Hepatocyte (in vitro differentiated cells): Measurements from ENCODE around the gene KIF18B. TPM values are rescaled to one million over a fixed set of nuclear protein-coding genes. Genes with fewer than 3 reads are reported as not detected.

ENCODE experiments used
- DNase-seq: peaks from one replicate; pipeline ENCODE4 v3.0.0-alpha.2; 2016; ENCODE audit warnings: low spot score
- H2AFZ ChIP-seq: fragments of 200-600 bp; sonication (generic); 2 replicates; pipeline ENCODE4 v1.6.0; 2016; ENCODE audit warnings: antibody characterized with exemption, mild to moderate bottlenecking
- H3K27ac ChIP-seq: fragments of 200-600 bp; sonication (generic); 2 replicates; pipeline ENCODE4 v1.5.1; 2016; ENCODE audit warnings: mild to moderate bottlenecking
- H3K27me3 ChIP-seq: fragments of 200-600 bp; sonication (generic); 2 replicates; pipeline ENCODE4 v1.6.1; 2016
- H3K36me3 ChIP-seq: fragments of 200-600 bp; sonication (generic); replicated peaks from 2 replicates; pipeline ENCODE4 v1.5.1; 2016; ENCODE audit warnings: low read depth; ENCODE audit not compliant: insufficient read depth
- H3K4me1 ChIP-seq: fragments of 200-600 bp; sonication (generic); 2 replicates; pipeline ENCODE4 v1.5.1; 2016; ENCODE audit warnings: mild to moderate bottlenecking, moderate library complexity; ENCODE audit not compliant: insufficient read depth
- H3K4me2 ChIP-seq: fragments of 200-600 bp; sonication (generic); 2 replicates; pipeline ENCODE4 v1.6.0; 2016
- H3K4me3 ChIP-seq: fragments of 200-600 bp; sonication (generic); 2 replicates; pipeline ENCODE4 v1.5.1; 2016; ENCODE audit warnings: mild to moderate bottlenecking
- H3K79me2 ChIP-seq: fragments of 200-600 bp; sonication (generic); 2 replicates; pipeline ENCODE4 v1.6.0; 2017; ENCODE audit warnings: mild to moderate bottlenecking
- H3K9me2 ChIP-seq: fragments of 200-600 bp; sonication (generic); replicated peaks from 2 replicates; pipeline ENCODE4 v1.6.0; 2017; ENCODE audit warnings: mild to moderate bottlenecking; ENCODE audit not compliant: insufficient read depth
- H3K9me3 ChIP-seq: fragments of 200-600 bp; sonication (generic); 2 replicates; pipeline ENCODE4 v1.5.1; 2016; ENCODE audit warnings: low read depth, mild to moderate bottlenecking
- H4K20me1 ChIP-seq: fragments of 200-600 bp; sonication (generic); 2 replicates; pipeline ENCODE4 v1.6.0; 2016; ENCODE audit warnings: mild to moderate bottlenecking; ENCODE audit not compliant: insufficient read depth, poor library complexity, severe bottlenecking
- EZH2 ChIP-seq: fragments of 200-600 bp; sonication (generic); IDR thresholded peaks from 2 replicates; pipeline ENCODE4 v1.6.1; 2016; ENCODE audit warnings: antibody characterized with exemption, mild to moderate bottlenecking, borderline replicate concordance
- EZH2phosphoT487 ChIP-seq: fragments of 200-600 bp; sonication (generic); IDR thresholded peaks from one replicate; pipeline ENCODE4 v1.6.1; 2018; ENCODE audit warnings: antibody characterized with exemption, mild to moderate bottlenecking, low read depth, moderate library complexity; ENCODE audit not compliant: unreplicated experiment, severe bottlenecking
- WGBS: methylation state at CpG from one replicate; pipeline ENCODE4 v1.1.6; 2016; ENCODE audit warnings: low lambda C conversion rate; ENCODE audit errors: missing lambda C conversion rate; 5-methylcytosine and 5-hydroxymethylcytosine counted together
- polyA plus RNA-seq: library from polyadenylated mRNA; unstranded; fragments of >200 nt; fragmentation: Nextera tagmentation; extraction: Ambion mirVana; gene quantifications from 2 replicates; pipeline ENCODE4 v1.2.1, GENCODE V29; 2016
- total RNA-seq: library from RNA; depleted of rRNA; stranded (reverse); fragments of >200 nt; gene quantifications from 2 replicates; pipeline ENCODE4 v1.2.3, GENCODE V29; 2014
- TF ChIP-seq, protein P1 (sequence below): fragments of 200-600 bp; sonication (generic); IDR thresholded peaks from 2 replicates; pipeline ENCODE4 v1.5.1; 2016; ENCODE audit warnings: antibody characterized with exemption, mild to moderate bottlenecking; ENCODE audit not compliant: poor library complexity

KIF18B gene
- total and polyA plus RNA-seq, 2 experiments from 2014 or later: 1.8 to 4.3 TPM

DNA sequence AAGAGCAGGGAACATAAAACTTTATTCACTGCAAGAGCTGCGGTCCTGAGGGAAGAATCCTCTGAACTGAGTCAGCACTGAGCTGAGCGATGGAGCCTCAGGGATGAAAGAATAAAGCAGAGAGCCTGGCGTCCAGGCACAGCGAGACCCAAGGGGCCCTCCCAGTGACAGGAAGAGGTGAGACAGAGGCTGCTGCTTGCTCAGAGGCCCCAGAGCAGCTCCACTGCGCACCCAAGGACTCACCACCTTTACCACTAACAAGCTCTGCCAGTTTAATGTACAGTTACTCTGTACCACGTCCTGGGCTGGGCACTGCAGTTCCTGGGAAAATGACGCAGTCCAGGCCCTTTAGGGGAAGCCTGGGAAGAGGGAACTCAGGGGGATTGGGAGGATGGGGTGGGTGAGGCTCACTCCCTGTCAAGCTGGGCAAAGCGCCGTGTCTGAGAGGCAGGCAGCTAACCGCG is 37.9 kb downstream of the KIF18B start:
- TF ChIP-seq EZH2phosphoT487 (no peak), EZH2 (no peak)
- TF ChIP-seq, protein P1, sequence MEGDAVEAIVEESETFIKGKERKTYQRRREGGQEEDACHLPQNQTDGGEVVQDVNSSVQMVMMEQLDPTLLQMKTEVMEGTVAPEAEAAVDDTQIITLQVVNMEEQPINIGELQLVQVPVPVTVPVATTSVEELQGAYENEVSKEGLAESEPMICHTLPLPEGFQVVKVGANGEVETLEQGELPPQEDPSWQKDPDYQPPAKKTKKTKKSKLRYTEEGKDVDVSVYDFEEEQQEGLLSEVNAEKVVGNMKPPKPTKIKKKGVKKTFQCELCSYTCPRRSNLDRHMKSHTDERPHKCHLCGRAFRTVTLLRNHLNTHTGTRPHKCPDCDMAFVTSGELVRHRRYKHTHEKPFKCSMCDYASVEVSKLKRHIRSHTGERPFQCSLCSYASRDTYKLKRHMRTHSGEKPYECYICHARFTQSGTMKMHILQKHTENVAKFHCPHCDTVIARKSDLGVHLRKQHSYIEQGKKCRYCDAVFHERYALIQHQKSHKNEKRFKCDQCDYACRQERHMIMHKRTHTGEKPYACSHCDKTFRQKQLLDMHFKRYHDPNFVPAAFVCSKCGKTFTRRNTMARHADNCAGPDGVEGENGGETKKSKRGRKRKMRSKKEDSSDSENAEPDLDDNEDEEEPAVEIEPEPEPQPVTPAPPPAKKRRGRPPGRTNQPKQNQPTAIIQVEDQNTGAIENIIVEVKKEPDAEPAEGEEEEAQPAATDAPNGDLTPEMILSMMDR: no peak
- 72% methylated on average over 10 of the region's 11 CpGs for WGBS
- Histone ChIP-seq H3K9me3 (no peaks in the 10 kb centered on the region), H3K79me2 (no peaks in the 10 kb centered on the region), H4K20me1 (no peaks in the 10 kb centered on the region), H3K27ac (no peak overlapping the region), H3K36me3 (no peaks in the 10 kb centered on the region), H3K9me2 (no peaks in the 10 kb centered on the region), H3K4me1 (peaks cover 20% of the 10 kb centered on the region), H3K27me3 (peaks cover 4% of the 10 kb centered on the region), H2AFZ (no peak overlapping the region), H3K4me2 (no peak overlapping the region), H3K4me3 (no peak overlapping the region)
- peak; percentile 24 for DNase-seq

- Histone ChIP-seq H3K27ac (no peak overlapping the region), H3K4me1 (peaks cover 21% of the 10 kb centered on the region), H4K20me1 (no peaks in the 10 kb centered on the region), H3K9me2 (no peaks in the 10 kb centered on the region), H3K36me3 (no peaks in the 10 kb centered on the region), H3K79me2 (no peaks in the 10 kb centered on the region), H2AFZ (no peak overlapping the region), H3K4me2 (no peak overlapping the region), H3K4me3 (no peak overlapping the region), H3K9me3 (no peaks in the 10 kb centered on the region), H3K27me3 (peaks cover 4% of the 10 kb centered on the region)
- TF ChIP-seq, protein P1: no peak
- TF ChIP-seq EZH2 (no peak), EZH2phosphoT487 (no peak)
- no peak for DNase-seq
- 90% methylated on average over 10 of the region's 10 CpGs for WGBS
Measured at GRCh38 chr17:44908761-44909326, 38.7 kb downstream of the KIF18B start.

DNA sequence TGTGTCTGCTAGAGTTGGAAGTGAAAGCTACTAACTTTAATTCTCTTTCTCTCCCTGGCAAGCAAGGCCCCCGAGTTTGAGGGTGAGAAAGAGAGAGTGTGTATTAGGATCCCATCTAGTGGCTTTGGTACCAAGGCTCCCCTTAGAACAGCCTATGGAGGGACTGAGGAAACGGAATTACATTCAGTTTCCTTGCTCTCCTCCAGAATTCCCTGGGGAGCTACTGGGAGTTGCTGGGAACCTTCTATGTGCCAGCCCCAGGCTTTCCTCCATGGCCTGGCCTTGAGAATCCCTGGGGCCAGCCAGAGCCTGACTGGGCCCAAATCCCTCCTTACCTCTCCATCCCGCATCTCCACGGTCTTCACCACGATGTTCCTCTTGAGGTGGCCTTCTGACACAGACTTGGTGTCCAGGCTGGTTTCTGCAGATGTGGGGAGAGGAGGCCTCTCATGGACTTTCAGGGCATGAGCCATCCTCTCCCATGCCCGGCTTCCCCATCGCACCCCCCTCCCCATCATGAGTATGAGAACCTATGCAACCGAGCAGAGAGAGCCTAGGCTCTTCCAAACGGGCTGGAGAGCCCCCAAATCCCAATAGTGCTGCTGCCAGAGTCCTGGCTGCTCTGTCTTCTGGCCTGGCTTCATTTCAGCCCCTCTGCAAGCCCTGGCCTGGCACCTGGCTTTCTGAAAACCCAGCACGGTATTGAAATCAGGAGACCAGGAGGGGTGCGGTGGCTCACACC is 39.7 kb downstream of the KIF18B start:
- no peaks in the 10 kb centered on the region for H3K36me3 ChIP-seq
- DNase-seq: no peak
- H3K27ac ChIP-seq: no peak overlapping the region
- no peaks in the 10 kb centered on the region for H3K79me2 ChIP-seq
- peaks cover 4% of the 10 kb centered on the region for H3K27me3 ChIP-seq
- no peak overlapping the region for H3K4me3 ChIP-seq
- TF ChIP-seq, protein P1: no peak
- no peak for TF ChIP-seq EZH2phosphoT487
- TF ChIP-seq EZH2: no peak
- H3K4me2 ChIP-seq: no peak overlapping the region
- H3K9me3 ChIP-seq: no peaks in the 10 kb centered on the region
- no peaks in the 10 kb centered on the region for H4K20me1 ChIP-seq
- H2AFZ ChIP-seq: no peak overlapping the region
- WGBS: 94% methylated on average over 11 of the region's 11 CpGs
- peaks cover 21% of the 10 kb centered on the region for H3K4me1 ChIP-seq
- H3K9me2 ChIP-seq: no peaks in the 10 kb centered on the region
